Stimulated activated effector memory CD8-positive, alpha-beta T cell treated with anti-CD3 and anti-CD28 coated beads, Interleukin-12 subunit alpha, Interleukin-12 subunit beta, amount 100 ng/mL, for 72 hours (primary cell): ENCODE measurements around the gene PHYHIPL.
"Not testable (repeated sequence)": the region's sequence is repeated elsewhere in the genome, so short reads cannot be mapped to it uniquely, and the experiment has no call there.

ENCODE experiments used
- ATAC-seq: fragments of 150-1000 bp; cut with Tn5 transposase; 2 replicates; pipeline ENCODE4 v1.10.0; 2021
- DNase-seq, 2 donors: peaks; one replicate each; pipeline ENCODE4 v3.0.0; 2021 to 2022; ENCODE audit warnings: low spot score in 2 of 2
- H3K27ac Mint-ChIP-seq: one replicate; pipeline ENCODE4 v1.8.0; 2022; ENCODE audit warnings: mild to moderate bottlenecking, mixed read lengths
- H3K36me3 Mint-ChIP-seq: one replicate; pipeline ENCODE4 v1.8.0; 2022; ENCODE audit warnings: mild to moderate bottlenecking, mixed read lengths
- H3K4me1 Mint-ChIP-seq: one replicate; pipeline ENCODE4 v1.8.0; 2022; ENCODE audit warnings: mixed read lengths
- H3K4me3 Mint-ChIP-seq: one replicate; pipeline ENCODE4 v1.8.0; 2022; ENCODE audit warnings: mild to moderate bottlenecking, mixed read lengths
- H3K9me3 Mint-ChIP-seq: one replicate; pipeline ENCODE4 v1.8.0; 2022; ENCODE audit warnings: mixed read lengths

The PHYHIPL gene

DNA sequence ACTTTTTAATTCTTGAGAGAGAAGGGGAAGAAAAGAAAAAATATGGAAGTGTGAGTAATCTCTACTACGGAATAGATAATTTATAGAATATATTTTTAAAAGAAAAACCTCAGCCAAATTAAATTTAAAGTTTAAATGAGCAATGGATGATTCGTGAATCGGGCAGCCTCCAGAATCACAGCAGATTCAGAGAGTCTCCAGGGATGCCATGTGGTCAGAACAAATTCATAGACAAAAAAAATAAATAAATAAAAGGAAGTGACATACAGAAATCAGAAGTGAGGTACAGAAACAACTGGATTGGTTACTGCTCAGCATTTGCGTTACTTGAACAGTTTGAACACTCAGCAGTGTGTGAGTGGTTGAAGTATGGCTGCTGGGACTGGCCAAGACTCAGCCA, 53.0 kb downstream of the PHYHIPL start:
- DNase-seq (no peak), ATAC-seq (no peak)
- peaks cover 4% of the 10 kb centered on the region for H3K9me3 Mint-ChIP-seq
- no peak overlapping the region for H3K4me3 Mint-ChIP-seq
- no peaks in the 10 kb centered on the region for H3K36me3 Mint-ChIP-seq
- H3K27ac Mint-ChIP-seq = no peak overlapping the region
- H3K4me1 Mint-ChIP-seq = no peaks in the 10 kb centered on the region

DNA sequence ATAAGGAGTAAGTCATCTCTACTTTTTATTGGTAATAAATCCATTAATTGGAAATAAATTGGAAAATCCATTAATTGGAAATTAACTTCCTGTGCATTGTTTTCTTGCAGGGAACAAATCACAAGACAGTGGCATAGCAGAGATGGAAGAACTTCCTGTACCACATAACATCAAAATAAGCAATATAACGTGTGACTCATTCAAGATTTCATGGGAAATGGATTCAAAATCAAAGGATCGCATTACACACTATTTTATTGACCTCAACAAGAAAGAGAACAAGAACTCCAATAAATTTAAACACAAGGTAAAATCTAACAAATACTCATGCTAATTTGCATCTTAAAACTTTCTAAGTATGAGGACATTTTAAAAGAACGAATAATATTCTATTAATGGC, 57.8 kb downstream of the PHYHIPL start:
- Mint-ChIP-seq H3K27ac (no peak overlapping the region), H3K36me3 (no peaks in the 10 kb centered on the region), H3K4me1 (no peaks in the 10 kb centered on the region), H3K4me3 (no peak overlapping the region), H3K9me3 (peaks cover 4% of the 10 kb centered on the region)
- DNase-seq (no peak), ATAC-seq (no peak)

DNA sequence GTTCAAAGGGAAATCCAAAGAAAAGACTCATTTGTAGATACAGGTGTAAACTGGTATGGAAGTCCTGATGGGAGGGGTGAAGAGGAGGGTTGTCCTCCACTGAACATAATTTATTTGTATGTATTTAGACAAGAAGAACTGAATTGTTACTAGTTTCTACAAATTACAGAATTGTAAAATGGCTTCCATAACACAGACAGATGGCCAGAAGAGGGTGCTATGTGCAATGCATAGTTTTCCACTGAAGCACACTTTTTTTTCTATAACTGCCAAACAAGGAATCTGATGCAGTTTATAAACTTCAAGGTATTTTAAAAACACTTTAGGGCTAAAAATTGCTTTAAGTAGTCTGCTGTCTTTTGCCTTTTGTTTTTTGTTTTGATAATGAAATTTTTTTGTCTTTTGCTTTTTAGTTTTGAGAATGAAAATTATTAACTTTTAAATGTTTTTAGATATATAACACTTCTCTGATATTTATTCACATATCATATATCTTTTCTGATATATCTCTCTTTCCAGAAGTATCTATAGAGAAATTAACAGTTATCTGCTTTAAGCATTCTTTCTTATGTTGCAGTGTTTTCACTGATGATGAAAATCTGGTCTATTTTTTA, 58.5 kb downstream of the PHYHIPL start:
- no peak for DNase-seq
- no peak for ATAC-seq

DNA sequence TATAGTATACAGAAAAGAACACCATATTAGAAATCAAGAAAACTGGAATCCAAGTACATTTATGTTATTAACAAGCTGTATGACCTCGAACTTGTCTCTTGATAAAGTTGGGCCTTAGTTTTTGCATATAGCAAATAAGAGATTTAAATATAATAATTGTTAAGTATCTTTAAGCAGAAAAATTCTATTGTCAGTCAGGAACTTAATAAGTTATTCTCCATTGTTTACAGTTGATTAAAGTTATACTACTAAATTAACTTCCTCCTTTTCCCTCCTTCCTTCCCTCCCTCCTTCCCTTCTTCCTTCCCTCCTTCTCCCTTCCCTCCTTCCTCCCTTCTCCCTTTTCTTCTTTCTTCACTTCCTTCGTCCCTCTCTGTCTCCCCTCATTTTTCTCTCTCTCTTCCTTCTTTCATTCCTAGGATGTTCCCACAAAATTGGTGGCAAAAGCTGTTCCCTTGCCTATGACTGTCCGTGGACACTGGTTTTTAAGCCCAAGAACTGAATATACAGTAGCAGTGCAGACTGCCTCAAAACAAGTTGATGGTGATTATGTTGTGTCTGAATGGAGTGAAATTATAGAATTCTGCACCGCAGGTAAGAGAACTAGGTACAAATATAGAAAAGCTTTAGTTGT, 59.7 kb downstream of the PHYHIPL start:
- Mint-ChIP-seq H3K27ac (no peak overlapping the region), H3K4me3 (no peak overlapping the region), H3K9me3 (peaks cover 4% of the 10 kb centered on the region), H3K36me3 (no peaks in the 10 kb centered on the region), H3K4me1 (no peaks in the 10 kb centered on the region)
- ATAC-seq (no peak), DNase-seq (no peak)

More for the DNA sequence above, 58.5 kb downstream of the PHYHIPL start:
- no peaks in the 10 kb centered on the region for H3K4me1 Mint-ChIP-seq
- no peak overlapping the region for H3K4me3 Mint-ChIP-seq
- no peaks in the 10 kb centered on the region for H3K36me3 Mint-ChIP-seq
- H3K27ac Mint-ChIP-seq = no peak overlapping the region
- peaks cover 4% of the 10 kb centered on the region for H3K9me3 Mint-ChIP-seq

DNA sequence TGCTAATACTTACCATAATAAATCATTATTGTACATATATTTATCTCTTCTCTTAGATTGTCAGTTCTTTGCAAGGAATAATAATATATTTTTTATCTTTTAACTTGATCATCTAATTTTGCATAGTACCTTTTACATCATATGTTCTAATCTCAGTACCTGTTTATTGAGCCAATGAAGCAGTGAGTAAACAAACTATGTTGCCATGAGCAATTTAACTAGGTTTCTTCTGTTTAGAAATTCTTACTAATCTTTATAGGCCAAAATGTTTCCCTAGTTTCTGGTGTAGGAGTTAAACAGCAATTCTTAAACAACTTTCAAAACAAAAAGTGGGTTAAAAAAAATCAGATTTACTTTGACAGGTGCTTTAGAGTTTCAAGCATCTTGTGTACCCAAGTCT, 61.3 kb downstream of the PHYHIPL start:
- no peaks in the 10 kb centered on the region for H3K36me3 Mint-ChIP-seq
- H3K4me3 Mint-ChIP-seq = no peak overlapping the region
- no peak overlapping the region for H3K27ac Mint-ChIP-seq
- H3K9me3 Mint-ChIP-seq = peaks cover 4% of the 10 kb centered on the region
- DNase-seq (no peak), ATAC-seq (no peak)
- H3K4me1 Mint-ChIP-seq = no peaks in the 10 kb centered on the region

DNA sequence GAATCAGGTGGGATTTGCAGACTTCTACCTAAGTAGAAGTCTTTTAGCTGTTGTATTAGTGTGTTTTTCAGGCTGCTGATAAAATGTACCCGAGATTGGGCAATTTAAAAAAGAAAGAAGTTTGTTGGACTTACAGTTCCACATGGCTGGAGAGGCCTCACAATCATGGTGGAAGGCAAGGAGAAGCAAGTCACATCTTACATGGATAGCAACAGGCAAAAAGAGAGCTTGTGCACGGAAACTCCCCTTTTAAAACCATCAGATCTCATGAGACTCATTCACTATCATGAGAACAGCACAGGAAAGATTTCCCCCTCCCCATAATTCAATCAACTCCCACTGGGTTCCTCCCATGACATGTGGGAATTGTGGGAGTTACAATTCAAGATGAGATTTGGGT, 62.7 kb downstream of the PHYHIPL start:
- not testable (repeated sequence) for H3K27ac Mint-ChIP-seq, DNase-seq, H3K4me3 Mint-ChIP-seq, ATAC-seq, H3K9me3 Mint-ChIP-seq, H3K36me3 Mint-ChIP-seq, H3K4me1 Mint-ChIP-seq

DNA sequence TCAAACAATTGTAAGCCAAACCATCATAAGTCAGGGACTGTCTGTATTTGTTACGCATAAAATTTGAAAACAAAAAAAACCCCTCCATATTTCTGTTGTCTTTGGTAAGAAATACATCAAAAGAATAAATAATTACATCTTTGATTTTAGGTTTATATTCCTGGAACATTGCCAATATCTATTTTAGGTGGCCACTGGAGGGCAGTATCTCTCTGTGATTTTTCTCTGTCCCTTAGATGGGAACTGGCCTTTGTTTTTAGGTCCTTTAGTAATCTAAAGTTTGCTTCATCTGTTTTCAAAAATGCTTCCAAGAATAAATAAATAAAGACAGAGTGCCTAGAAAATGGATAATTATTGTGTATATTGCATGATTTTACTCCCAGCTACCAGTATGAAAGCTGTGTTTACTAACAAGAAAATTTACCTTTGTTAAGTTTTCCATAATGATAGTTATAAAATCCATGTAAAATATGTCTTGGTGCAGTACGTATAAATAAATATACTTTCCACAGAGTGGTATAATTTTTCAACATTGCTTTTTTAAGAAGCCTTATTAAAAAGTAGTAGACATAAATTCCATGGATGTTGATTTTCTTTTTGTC, 64.2 kb downstream of the PHYHIPL start:
- H3K4me1 Mint-ChIP-seq = no peaks in the 10 kb centered on the region
- no peaks in the 10 kb centered on the region for H3K9me3 Mint-ChIP-seq
- no peak overlapping the region for H3K4me3 Mint-ChIP-seq
- ATAC-seq (no peak), DNase-seq (no peak)
- no peak overlapping the region for H3K27ac Mint-ChIP-seq
- H3K36me3 Mint-ChIP-seq = no peaks in the 10 kb centered on the region

DNA sequence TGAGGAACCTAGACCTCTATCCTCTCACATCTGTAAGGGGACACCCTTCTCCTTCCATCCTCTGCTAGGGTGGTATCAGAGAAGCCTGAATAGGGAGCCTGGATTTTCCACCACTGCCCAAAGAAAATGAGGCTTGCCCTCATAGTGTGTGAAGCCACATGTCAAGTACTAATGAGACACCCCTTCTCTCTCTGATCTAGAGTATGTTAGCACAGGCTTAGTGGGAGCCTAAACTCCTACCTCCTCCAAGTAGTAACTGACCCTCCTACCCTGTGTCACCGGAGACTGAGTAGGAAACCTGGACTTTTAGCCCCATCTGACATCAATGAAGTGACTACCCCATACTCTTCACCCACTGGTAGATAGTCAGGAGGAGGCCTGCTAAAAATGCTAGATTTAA, 65.6 kb downstream of the PHYHIPL start:
- no peak overlapping the region for H3K4me3 Mint-ChIP-seq
- DNase-seq = no peak
- H3K27ac Mint-ChIP-seq = no peak overlapping the region
- no peaks in the 10 kb centered on the region for H3K36me3 Mint-ChIP-seq
- no peaks in the 10 kb centered on the region for H3K4me1 Mint-ChIP-seq
- H3K9me3 Mint-ChIP-seq = no peaks in the 10 kb centered on the region
- no peak for ATAC-seq

DNA sequence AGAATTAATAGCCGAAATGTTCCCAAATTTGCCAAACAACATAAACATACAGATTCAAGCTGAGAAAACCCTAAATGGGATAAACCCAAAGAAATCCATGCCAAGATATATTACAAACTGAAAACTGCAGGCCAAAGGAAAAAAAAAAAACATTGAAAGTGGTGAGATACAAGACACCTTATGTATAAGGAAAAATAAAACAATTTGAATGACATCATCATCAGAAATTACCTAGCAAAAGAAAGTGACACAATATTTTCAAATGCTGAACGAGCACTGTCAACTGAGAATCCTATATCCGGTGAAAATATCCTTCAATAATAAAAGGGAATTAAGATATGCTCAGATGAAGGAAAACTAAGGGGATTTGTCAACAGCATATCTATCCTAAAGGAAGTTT, 66.5 kb downstream of the PHYHIPL start:
- Mint-ChIP-seq H3K36me3 (no peaks in the 10 kb centered on the region), H3K4me1 (no peaks in the 10 kb centered on the region), H3K4me3 (no peak overlapping the region), H3K27ac (no peak overlapping the region), H3K9me3 (no peaks in the 10 kb centered on the region)
- ATAC-seq (no peak), DNase-seq (no peak)

DNA sequence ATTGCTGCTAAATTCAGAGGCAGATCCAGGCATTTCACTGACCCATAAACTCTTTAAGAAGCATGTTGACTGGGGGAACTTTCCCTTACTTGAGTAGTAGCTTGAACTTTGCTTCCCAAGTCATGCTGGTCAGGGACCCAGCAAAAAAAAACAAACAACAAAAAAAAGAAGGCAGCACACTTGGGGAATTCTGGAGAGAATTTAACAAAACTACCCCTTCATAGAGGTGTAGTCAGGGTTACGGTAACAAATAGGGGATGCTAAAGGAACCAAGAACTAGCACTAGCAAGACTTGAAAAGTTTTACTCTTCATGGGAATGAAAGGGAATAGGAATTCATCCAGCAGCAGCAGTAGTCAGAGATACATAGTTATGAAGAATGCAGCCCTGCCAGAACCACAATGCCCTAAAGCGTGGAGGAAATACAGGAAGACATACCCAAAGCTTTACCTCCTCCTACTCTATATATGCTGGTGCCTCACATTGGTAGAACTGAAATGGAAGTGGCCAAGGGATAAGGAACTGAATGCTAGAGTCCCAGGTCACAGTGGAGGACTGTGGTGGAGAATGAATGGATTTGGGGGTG, 67.3 kb downstream of the PHYHIPL start:
- H3K4me3 Mint-ChIP-seq = no peak overlapping the region
- no peaks in the 10 kb centered on the region for H3K9me3 Mint-ChIP-seq
- no peaks in the 10 kb centered on the region for H3K36me3 Mint-ChIP-seq
- DNase-seq (no peak), ATAC-seq (no peak)
- H3K27ac Mint-ChIP-seq = no peak overlapping the region
- H3K4me1 Mint-ChIP-seq = no peaks in the 10 kb centered on the region

DNA sequence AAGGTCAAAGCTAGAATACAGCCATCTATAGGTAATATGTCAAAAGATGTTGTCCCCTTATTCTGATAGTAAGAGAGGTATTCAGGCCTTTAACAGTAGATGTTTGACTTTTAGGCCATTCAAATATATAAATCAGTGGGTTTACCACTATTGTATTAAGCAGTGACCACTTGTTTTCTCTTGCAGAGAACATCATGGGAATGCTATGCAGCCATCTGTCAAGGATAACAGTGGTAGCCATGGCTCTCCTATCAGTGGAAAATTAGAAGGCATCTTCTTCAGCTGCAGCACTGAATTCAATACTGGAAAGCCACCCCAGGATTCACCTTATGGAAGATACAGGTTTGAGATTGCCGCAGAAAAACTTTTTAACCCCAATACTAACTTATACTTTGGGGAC, 68.4 kb downstream of the PHYHIPL start:
- Mint-ChIP-seq H3K9me3 (no peaks in the 10 kb centered on the region), H3K4me3 (no peak overlapping the region), H3K36me3 (no peaks in the 10 kb centered on the region), H3K4me1 (no peaks in the 10 kb centered on the region), H3K27ac (no peak overlapping the region)
- DNase-seq (no peak), ATAC-seq (no peak)

DNA sequence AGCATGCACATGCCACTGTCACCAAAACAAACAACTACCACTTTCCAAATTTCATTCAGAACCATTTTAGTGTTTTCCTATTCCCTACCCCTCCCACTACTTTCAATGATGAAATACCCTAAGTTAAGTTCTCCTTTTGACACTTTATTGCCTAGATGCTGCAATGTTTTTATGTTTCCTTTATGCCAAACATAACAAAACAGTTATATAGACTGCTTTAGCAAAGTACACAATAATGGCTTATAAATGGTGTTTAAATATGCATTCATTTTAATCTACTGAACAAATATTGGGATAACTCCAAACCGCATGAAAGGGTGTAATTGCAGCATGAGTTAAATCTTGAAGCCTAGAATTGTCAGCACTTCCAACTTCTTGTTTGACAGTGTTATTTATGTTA, 69.2 kb downstream of the PHYHIPL start:
- no peaks in the 10 kb centered on the region for H3K9me3 Mint-ChIP-seq
- no peaks in the 10 kb centered on the region for H3K4me1 Mint-ChIP-seq
- H3K36me3 Mint-ChIP-seq = no peaks in the 10 kb centered on the region
- DNase-seq = no peak
- no peak overlapping the region for H3K27ac Mint-ChIP-seq
- no peak for ATAC-seq
- no peak overlapping the region for H3K4me3 Mint-ChIP-seq

DNA sequence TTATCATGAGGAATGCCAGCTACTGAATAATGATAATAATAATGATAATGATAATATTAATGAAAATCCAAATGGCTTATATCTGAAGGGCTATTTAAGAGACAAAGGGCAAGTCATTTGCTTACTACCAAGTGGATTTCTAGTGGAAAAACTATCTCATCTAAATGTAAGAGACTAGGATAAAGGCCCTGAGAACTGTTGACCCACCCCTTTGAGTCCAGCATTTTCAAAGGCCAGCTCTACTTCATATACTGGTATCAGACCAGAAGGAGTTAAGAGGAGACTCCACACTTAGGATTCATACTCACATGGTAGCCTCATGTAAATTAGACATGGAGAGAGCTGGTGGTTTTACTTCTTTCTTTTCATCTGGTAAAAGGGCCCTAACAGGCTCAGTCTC, 76.0 kb downstream of the PHYHIPL start:
- Mint-ChIP-seq H3K4me1 (no peaks in the 10 kb centered on the region), H3K4me3 (no peak overlapping the region)

DNA sequence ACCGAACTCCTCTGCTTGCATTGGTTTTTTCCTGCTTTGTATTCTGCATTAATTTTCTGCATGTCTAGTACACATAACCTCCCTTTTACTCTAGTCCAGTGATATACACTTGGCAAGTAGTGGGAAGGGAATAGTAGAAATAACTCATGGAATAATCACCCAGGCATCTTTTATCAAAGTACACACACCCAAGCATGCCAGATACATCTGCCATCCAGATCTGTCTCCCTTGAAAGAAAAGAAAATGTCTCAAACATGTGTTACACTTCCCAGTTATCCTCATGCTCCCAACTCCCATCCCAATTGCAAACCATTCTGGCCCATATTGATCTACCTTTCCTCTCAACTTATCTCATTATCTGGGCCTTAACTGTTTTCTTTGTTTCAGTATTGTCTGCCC, 79.0 kb downstream of the PHYHIPL start:
- Mint-ChIP-seq H3K4me3 (no peak overlapping the region), H3K9me3 (peaks cover 6% of the 10 kb centered on the region), H3K27ac (no peak overlapping the region), H3K36me3 (no peaks in the 10 kb centered on the region), H3K4me1 (no peaks in the 10 kb centered on the region)
- no peak for DNase-seq
- ATAC-seq = no peak

More for the DNA sequence above, 76.0 kb downstream of the PHYHIPL start:
- Mint-ChIP-seq H3K27ac (no peak overlapping the region), H3K9me3 (no peaks in the 10 kb centered on the region), H3K36me3 (no peaks in the 10 kb centered on the region)
- DNase-seq (no peak), ATAC-seq (no peak)

DNA sequence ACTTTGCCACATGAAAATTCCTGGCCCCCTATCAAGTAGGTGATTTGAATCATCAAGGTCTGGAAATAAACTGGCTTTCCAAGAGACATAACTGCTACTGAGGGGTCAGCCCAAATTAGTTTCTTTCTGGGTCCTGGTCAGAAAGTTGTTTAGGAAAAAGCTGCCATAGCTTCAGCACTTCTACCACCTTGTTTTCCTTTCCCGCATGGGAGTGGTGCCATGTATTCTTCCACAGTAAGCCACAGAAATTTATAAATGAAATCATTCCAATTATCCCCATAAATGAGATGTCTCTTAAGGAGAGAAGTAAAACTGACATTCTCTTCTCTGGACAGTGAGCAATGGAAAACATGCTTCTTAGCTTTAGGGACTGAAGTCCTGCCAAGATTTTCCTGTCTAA, 80.8 kb downstream of the PHYHIPL start:
- Mint-ChIP-seq H3K4me1 (no peaks in the 10 kb centered on the region), H3K27ac (no peak overlapping the region), H3K9me3 (peaks cover 9% of the 10 kb centered on the region), H3K4me3 (no peak overlapping the region), H3K36me3 (no peaks in the 10 kb centered on the region)
- ATAC-seq (no peak), DNase-seq (no peak)

DNA sequence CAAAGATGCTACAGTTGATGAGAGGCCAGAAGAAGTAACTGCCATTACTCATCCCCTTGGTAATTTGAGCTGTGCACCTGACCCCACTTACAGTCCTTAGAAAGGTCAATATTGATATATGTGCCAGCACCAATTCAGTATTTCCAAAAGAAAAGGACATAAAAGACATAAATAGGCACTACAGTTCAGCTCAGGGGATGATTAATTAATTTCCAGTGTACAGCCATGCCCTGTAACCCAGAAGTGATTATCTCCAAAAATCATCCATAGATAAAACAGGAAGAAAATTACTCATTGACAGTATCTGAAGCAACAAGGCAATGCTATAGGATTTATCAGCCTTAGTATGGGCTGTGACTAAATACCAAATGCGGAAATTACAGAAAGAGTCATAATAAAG, 82.4 kb downstream of the PHYHIPL start:
- H3K36me3 Mint-ChIP-seq = no peaks in the 10 kb centered on the region
- ATAC-seq = no peak
- H3K9me3 Mint-ChIP-seq = peaks cover 9% of the 10 kb centered on the region
- no peaks in the 10 kb centered on the region for H3K4me1 Mint-ChIP-seq
- H3K4me3 Mint-ChIP-seq = no peak overlapping the region
- no peak overlapping the region for H3K27ac Mint-ChIP-seq
- DNase-seq = no peak
